Measurements from ENCODE around the gene MALAT1. TPM values are rescaled to one million over a fixed set of nuclear protein-coding genes. Genes with fewer than 3 reads are reported as not detected.

Gene MALAT1
- total and polyA plus RNA-seq, 10 of the 15 experiments (the other 5 are each of a cell fraction or from before 2014, with no cell fraction given), result 448 to 8,160 (median 2,019) TPM

GRCh38 chr11:65492637-65493366 is 6.0 kb upstream of the MALAT1 start (continued):
- TF ChIP-seq ZNF592 (IDR thresholded peaks at IDR 0.05) (no peak), SIN3A (IDR thresholded peaks at IDR 0.05; ENCODE audit: low read depth, low read length) (no peak), BACH1 (IDR thresholded peaks at IDR 0.05; ENCODE audit: borderline replicate concordance) (no peak), CEBPZ (IDR thresholded peaks at IDR 0.05; ENCODE audit: low read depth, low read length) (no peak), PKNOX1 (IDR thresholded peaks at IDR 0.05) (peak; percentile 88), SMAD5 (IDR thresholded peaks at IDR 0.05; ENCODE audit: low read depth) (peak; percentile 11; the same call in 1 of the 2 replicates), WRNIP1 (IDR thresholded peaks at IDR 0.05; ENCODE audit: borderline replicate concordance, low read depth, low read length) (no peak), ZNF207 (IDR thresholded peaks at IDR 0.05; ENCODE audit: borderline replicate concordance) (no peak), ZBTB33 (IDR thresholded peaks at IDR 0.05) (no peak), E4F1 (IDR thresholded peaks at IDR 0.05; ENCODE audit: borderline replicate concordance, partially characterized antibody) (no peak), SMC3 (IDR thresholded peaks at IDR 0.05; ENCODE audit: borderline replicate concordance, low read length) (no peak; the same call in 1 of the 2 replicates), ZNF24 (IDR thresholded peaks at IDR 0.05) (no peak)

Measured in GM12878 (cell line).